ENCODE measurements around the gene NKD1. TPM values are rescaled to one million over a fixed set of nuclear protein-coding genes. Genes with fewer than 3 reads are reported as not detected.
"Not testable (repeated sequence)": the region's sequence is repeated elsewhere in the genome, so short reads cannot be mapped to it uniquely, and the experiment has no call there.

The NKD1 gene
- total RNA-seq, 2 donors from 2014 or later: 2.3 TPM

- Histone ChIP-seq H3K27ac (no peak overlapping the region), H3K4me3 (no peak overlapping the region), H3K9me3 (no peaks in the 10 kb centered on the region), H3K27me3 (no peaks in the 10 kb centered on the region), H3K9ac (ENCODE audit: low read depth in 2 of 2, low read length in 2 of 2) (no peak overlapping the region), H3K36me3 (no peaks in the 10 kb centered on the region), H3K4me1 (no peaks in the 10 kb centered on the region)
- DNase-seq: no peak
- TF ChIP-seq, protein P1, sequence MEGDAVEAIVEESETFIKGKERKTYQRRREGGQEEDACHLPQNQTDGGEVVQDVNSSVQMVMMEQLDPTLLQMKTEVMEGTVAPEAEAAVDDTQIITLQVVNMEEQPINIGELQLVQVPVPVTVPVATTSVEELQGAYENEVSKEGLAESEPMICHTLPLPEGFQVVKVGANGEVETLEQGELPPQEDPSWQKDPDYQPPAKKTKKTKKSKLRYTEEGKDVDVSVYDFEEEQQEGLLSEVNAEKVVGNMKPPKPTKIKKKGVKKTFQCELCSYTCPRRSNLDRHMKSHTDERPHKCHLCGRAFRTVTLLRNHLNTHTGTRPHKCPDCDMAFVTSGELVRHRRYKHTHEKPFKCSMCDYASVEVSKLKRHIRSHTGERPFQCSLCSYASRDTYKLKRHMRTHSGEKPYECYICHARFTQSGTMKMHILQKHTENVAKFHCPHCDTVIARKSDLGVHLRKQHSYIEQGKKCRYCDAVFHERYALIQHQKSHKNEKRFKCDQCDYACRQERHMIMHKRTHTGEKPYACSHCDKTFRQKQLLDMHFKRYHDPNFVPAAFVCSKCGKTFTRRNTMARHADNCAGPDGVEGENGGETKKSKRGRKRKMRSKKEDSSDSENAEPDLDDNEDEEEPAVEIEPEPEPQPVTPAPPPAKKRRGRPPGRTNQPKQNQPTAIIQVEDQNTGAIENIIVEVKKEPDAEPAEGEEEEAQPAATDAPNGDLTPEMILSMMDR (IDR thresholded peaks at IDR 0.05): no peak
- intact Hi-C loops (cut with DNase I): loop anchor here (10.0 kb wide), 1 partner anchor 127 kb away; no protein-coding TSS in a partner anchor
Measured at GRCh38 chr16:50501986-50502615, 46.1 kb upstream of the NKD1 start.

DNA sequence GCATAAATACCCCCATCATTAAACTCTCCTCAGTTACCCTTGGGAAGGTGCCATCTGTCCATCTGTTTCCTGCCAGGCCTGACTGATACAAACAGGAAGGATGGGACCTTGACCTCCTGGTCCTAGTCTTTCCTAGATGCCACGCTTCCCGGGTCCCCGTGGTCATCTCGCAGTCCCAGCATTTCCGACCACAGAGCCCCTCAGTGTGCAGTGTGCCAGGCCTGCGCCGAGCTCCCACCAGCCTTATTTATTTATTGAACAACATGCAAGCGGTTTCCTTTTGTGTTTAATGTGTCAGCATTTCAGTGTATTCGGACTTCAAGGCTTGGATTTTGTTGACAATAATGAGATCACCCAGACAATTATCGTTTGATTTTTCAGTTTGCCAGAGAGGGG is 45.6 kb upstream of the NKD1 start:
- Histone ChIP-seq H3K4me1 (no peaks in the 10 kb centered on the region), H3K9me3 (no peaks in the 10 kb centered on the region), H3K27me3 (no peaks in the 10 kb centered on the region), H3K27ac (no peak overlapping the region), H3K9ac (ENCODE audit: low read depth in 2 of 2, low read length in 2 of 2) (no peak overlapping the region), H3K4me3 (no peak overlapping the region), H3K36me3 (no peaks in the 10 kb centered on the region)
- TF ChIP-seq, protein P1 (IDR thresholded peaks at IDR 0.05): no peak
- no peak for DNase-seq
- intact Hi-C loops (cut with DNase I): loop anchor here (10.0 kb wide), 1 partner anchor 128 kb away; no protein-coding TSS in a partner anchor

DNA sequence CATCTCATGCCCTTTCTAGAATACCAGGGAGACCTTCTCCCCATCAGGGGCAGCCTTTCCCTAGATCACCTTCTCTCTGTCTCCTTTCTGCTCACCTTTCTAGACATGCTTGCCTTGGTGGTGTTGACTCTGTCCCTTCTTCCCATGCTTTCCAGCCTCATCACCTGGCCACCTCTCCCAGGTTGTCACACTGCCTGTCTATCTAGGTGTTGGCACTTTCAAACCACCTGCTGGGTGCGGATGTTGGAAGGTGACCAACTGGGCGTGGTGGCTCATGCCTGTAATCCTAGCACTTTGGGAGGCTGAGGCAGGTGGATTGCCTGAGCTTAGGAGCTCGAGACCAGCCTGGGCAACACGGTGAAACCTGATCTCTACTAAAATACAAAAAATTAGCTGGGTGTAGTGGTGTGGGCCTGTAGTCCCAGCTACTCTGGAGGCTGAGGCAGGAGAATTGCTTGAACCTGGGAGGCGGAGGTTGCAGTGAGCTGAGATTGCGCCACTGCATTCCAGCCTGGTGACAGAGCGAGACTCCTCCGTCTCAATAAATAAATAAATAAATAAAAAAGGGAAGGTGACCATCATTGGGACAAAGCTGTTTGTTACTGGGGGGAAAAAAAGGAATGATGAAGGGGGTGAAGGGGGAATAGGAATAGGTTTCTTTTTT is 44.2 kb upstream of the NKD1 start:
- intact Hi-C loops (cut with DNase I): loop anchor here (10.0 kb wide), 1 partner anchor 129 kb away; no protein-coding TSS in a partner anchor
- not testable (repeated sequence) for H3K4me1 ChIP-seq; H3K36me3 ChIP-seq; H3K27me3 ChIP-seq; H3K9ac ChIP-seq (ENCODE audit: low read depth in 2 of 2, low read length in 2 of 2); H3K9me3 ChIP-seq; H3K27ac ChIP-seq; H3K4me3 ChIP-seq
- peak; percentile 50 for DNase-seq

DNA sequence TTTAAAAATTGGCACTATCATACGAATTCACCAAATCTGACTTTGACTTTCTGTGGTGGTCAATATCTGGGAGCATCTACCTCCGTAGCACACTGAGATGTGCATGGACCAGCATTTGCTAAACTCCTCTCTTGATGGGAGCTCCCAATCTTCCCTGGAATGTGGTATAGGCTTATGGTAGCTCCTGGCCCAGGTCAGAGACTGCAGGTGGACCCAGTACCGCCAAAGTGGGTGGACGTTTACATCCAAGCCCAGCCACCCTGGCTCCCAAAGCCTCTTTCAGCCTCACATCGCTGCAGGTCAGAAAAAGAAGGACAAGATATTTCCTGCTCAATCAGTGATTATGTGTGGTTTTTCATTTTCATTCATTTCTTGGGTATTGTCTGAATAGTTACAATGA is 43.1 kb upstream of the NKD1 start:
- no peak overlapping the region for H3K9ac ChIP-seq (ENCODE audit: low read depth in 2 of 2, low read length in 2 of 2)
- H3K9me3 ChIP-seq: no peaks in the 10 kb centered on the region
- H3K4me1 ChIP-seq: no peaks in the 10 kb centered on the region
- intact Hi-C loops (cut with DNase I): loop anchor here (10.0 kb wide), 1 partner anchor 130 kb away; no protein-coding TSS in a partner anchor
- no peaks in the 10 kb centered on the region for H3K36me3 ChIP-seq
- no peaks in the 10 kb centered on the region for H3K27me3 ChIP-seq
- no peak overlapping the region for H3K27ac ChIP-seq
- H3K4me3 ChIP-seq: no peak overlapping the region
- TF ChIP-seq, protein P1 (IDR thresholded peaks at IDR 0.05): no peak
- DNase-seq: no peak

GRCh38 chr16:50505714-50506542 is 42.3 kb upstream of the NKD1 start:
- DNase-seq: no peak
- no peak overlapping the region for H3K27ac ChIP-seq
- no peaks in the 10 kb centered on the region for H3K9me3 ChIP-seq
- H3K9ac ChIP-seq (ENCODE audit: low read depth in 2 of 2, low read length in 2 of 2): no peak overlapping the region
- no peaks in the 10 kb centered on the region for H3K27me3 ChIP-seq
- H3K4me3 ChIP-seq: no peak overlapping the region
- intact Hi-C loops (cut with DNase I): loop anchor here (10.0 kb wide), 1 partner anchor 131 kb away; no protein-coding TSS in a partner anchor
- H3K36me3 ChIP-seq: no peaks in the 10 kb centered on the region
- H3K4me1 ChIP-seq: no peaks in the 10 kb centered on the region
- TF ChIP-seq, protein P1 (IDR thresholded peaks at IDR 0.05): no peak

All from colonic mucosa (tissue), 4 donors.